Activated CD4-positive, alpha-beta T cell treated with anti-CD3 and anti-CD28 coated beads, Interleukin-2, amount 50 U/mL, for 1 hour (primary cell): ENCODE data around the gene ATF7IP2.

Experiments used
- DNase-seq: peaks from one replicate; pipeline ENCODE4 v3.0.0-alpha.2; 2020

The ATF7IP2 gene

GRCh38 chr16:10518479-10519041, 132.7 kb downstream of the ATF7IP2 start:
- no peak for DNase-seq

GRCh38 chr16:10519297-10519696, 133.4 kb downstream of the ATF7IP2 start:
- DNase-seq = no peak

- DNase-seq = no peak
Observed at GRCh38 chr16:10519929-10520868, 134.3 kb downstream of the ATF7IP2 start.

- DNase-seq = no peak
Observed at GRCh38 chr16:10520869-10521578, 135.2 kb downstream of the ATF7IP2 start.

GRCh38 chr16:10521681-10522274, 135.9 kb downstream of the ATF7IP2 start:
- DNase-seq = peak; percentile 14

GRCh38 chr16:10522966-10523365, 137.1 kb downstream of the ATF7IP2 start:
- DNase-seq = no peak

- no peak for DNase-seq
Observed at GRCh38 chr16:10525214-10525825, 139.5 kb downstream of the ATF7IP2 start.

- DNase-seq = no peak
Observed at GRCh38 chr16:10526962-10527361, 141.1 kb downstream of the ATF7IP2 start.

GRCh38 chr16:10528635-10529034, 142.8 kb downstream of the ATF7IP2 start:
- DNase-seq = no peak

- DNase-seq = no peak
Observed at GRCh38 chr16:10529895-10530669, 144.2 kb downstream of the ATF7IP2 start.

- DNase-seq = no peak
Observed at GRCh38 chr16:10530685-10531084, 144.8 kb downstream of the ATF7IP2 start.

GRCh38 chr16:10531582-10531981, 145.7 kb downstream of the ATF7IP2 start:
- no peak for DNase-seq
